ENCODE results near the gene CFAP61. TPM values are rescaled to one million over a fixed set of nuclear protein-coding genes. Genes with fewer than 3 reads are reported as not detected.

Gene CFAP61
- total RNA-seq, 1 experiment from 2014 or later, result not detected

DNA sequence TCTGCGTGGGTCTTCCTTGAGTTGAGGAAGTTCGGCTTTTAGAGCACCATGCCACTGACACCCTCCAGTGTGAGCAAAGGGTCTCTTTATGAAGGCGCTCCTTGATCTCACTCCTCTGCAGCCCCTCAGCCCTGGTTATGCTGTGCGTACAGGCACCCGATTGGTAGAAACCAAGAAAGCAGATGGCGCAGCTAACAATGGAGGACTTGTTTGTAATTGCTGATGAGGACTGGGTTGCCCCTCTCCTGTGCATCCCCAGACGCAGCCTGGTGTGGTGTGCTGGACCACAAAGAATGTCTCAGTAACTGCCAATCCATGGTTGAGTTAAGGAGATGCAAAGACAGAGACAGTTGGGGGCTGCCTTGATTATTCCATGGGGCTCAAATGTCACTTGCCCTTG is 345.8 kb downstream of the CFAP61 start:
- Histone ChIP-seq H3K79me2 (ENCODE audit: low read length) (no peaks in the 10 kb centered on the region), H3K4me1 (ENCODE audit: insufficient read depth, low read length) (no peaks in the 10 kb centered on the region), H3K9me3 (ENCODE audit: low read length) (no peaks in the 10 kb centered on the region), H3K4me3 (ENCODE audit: low read length) (no peak overlapping the region), H3K27ac (ENCODE audit: low read length) (no peak overlapping the region), H2AFZ (ENCODE audit: low read length) (no peak overlapping the region), H3K27me3 (ENCODE audit: low read length) (no peaks in the 10 kb centered on the region), H3K9me2 (replicated peaks; ENCODE audit: low read length) (no peaks in the 10 kb centered on the region), H3K36me3 (ENCODE audit: low read depth, low read length) (no peaks in the 10 kb centered on the region), H3F3A (ENCODE audit: low read length, unreplicated experiment) (no peaks in the 10 kb centered on the region), H3K4me2 (ENCODE audit: low read length) (no peak overlapping the region), H4K20me1 (ENCODE audit: low read length) (no peaks in the 10 kb centered on the region), H3K9ac (ENCODE audit: low read length) (no peak overlapping the region)
- no peak for DNase-seq
- TF ChIP-seq EZH2 (IDR thresholded peaks at IDR 0.05; ENCODE audit: low read length, unreplicated experiment), result no peak
- no peak for TF ChIP-seq EZH2phosphoT487 (IDR thresholded peaks at IDR 0.05; ENCODE audit: borderline replicate concordance, low read length)
- TF ChIP-seq, protein P1, sequence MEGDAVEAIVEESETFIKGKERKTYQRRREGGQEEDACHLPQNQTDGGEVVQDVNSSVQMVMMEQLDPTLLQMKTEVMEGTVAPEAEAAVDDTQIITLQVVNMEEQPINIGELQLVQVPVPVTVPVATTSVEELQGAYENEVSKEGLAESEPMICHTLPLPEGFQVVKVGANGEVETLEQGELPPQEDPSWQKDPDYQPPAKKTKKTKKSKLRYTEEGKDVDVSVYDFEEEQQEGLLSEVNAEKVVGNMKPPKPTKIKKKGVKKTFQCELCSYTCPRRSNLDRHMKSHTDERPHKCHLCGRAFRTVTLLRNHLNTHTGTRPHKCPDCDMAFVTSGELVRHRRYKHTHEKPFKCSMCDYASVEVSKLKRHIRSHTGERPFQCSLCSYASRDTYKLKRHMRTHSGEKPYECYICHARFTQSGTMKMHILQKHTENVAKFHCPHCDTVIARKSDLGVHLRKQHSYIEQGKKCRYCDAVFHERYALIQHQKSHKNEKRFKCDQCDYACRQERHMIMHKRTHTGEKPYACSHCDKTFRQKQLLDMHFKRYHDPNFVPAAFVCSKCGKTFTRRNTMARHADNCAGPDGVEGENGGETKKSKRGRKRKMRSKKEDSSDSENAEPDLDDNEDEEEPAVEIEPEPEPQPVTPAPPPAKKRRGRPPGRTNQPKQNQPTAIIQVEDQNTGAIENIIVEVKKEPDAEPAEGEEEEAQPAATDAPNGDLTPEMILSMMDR (conservative IDR thresholded peaks at IDR 0.05; ENCODE audit: low read depth, low read length), result no peak
- ChIA-PET POLR2A (ENCODE audit: unreplicated experiment) (no interaction called here), CTCF (no interaction called here)
- no peak for ATAC-seq
- BruUV-seq (replicated peaks), result no TSS peak
- intact Hi-C loops (cut with micrococcal nuclease), result no loop called here

DNA sequence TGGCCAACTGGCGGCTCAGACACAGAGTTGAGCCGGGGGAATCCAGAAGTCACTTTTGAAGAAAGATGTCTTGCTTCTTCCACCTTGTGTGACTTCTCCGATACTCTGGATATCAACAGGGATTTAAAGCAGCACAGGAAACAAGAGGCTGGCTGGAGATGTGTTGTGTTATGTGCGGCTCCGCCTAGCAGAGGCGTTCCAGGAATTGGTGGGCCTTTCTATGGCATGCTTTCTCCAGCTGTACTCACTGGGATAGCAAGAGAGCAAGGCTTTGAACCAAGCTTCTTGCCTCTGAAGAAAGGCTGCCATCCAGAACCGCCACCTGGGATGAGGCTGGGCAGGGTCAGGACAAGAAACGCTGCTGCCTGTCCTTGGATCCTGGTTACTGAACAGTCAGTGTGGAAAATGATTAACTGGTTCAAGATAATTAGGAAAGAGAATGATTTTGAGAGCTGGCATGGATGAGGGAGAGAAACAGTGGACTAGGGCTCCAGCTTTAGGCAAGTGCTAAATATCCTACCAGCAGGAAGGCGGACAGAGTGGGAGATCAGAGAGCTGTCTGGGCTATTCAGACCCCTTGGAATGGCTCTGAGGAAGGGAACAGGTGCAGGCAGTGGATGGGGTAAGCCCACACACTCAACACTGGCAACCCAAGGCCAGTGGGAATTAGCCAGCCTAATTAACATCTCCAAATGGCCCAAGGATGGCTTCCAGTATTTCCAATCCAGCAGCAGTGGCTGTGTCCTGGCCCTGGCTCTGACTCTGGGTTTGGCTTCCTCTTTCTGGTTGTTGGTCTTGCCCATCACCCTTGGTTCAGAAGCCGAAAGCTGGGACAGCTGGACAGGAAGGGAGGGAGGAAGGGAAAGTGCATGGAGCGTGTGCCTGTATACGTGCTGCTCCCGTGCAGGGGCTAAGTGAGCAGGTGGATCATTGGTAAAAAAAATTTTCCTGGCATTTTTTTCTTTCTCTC is 347.5 kb downstream of the CFAP61 start:
- Histone ChIP-seq H3F3A (ENCODE audit: low read length, unreplicated experiment) (no peaks in the 10 kb centered on the region), H3K9me3 (ENCODE audit: low read length) (no peaks in the 10 kb centered on the region), H3K36me3 (ENCODE audit: low read depth, low read length) (no peaks in the 10 kb centered on the region), H3K4me2 (ENCODE audit: low read length) (no peak overlapping the region), H3K79me2 (ENCODE audit: low read length) (no peaks in the 10 kb centered on the region), H3K4me1 (ENCODE audit: insufficient read depth, low read length) (no peaks in the 10 kb centered on the region), H3K9me2 (replicated peaks; ENCODE audit: low read length) (no peaks in the 10 kb centered on the region), H4K20me1 (ENCODE audit: low read length) (no peaks in the 10 kb centered on the region), H3K27me3 (ENCODE audit: low read length) (no peaks in the 10 kb centered on the region), H2AFZ (ENCODE audit: low read length) (no peak overlapping the region), H3K27ac (ENCODE audit: low read length) (no peak overlapping the region), H3K4me3 (ENCODE audit: low read length) (no peak overlapping the region), H3K9ac (ENCODE audit: low read length) (no peak overlapping the region)
- DNase-seq (no peak), ATAC-seq (no peak)
- CTCF ChIA-PET, result no interaction called here
- TF ChIP-seq EZH2phosphoT487 (IDR thresholded peaks at IDR 0.05; ENCODE audit: borderline replicate concordance, low read length) (no peak), EZH2 (IDR thresholded peaks at IDR 0.05; ENCODE audit: low read length, unreplicated experiment) (no peak)
- TF ChIP-seq, protein P1 (conservative IDR thresholded peaks at IDR 0.05; ENCODE audit: low read depth, low read length), result no peak
- BruUV-seq (replicated peaks), result no TSS peak
- POLR2A ChIA-PET (ENCODE audit: unreplicated experiment), result no interaction called here
- intact Hi-C loops (cut with micrococcal nuclease), result no loop called here

DNA sequence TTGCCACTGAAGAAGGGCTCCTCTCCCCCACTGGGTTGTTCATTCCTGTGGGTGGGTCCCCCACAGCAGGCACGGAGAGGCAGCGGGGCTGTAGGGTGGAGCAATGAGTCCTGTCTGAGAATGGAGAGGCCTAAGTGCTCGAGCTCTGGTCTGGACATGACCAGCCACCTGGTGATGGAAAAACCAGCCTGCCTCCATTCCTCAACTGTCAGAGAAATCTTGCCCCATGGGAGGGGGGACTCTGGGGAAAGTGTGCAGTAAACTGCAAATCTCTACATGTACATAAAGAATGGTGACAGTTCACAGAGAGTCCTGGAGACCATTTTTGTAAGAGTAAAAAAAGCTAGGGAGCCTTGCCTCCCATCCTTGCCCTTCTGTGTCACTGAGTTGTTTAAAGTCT is 349.7 kb downstream of the CFAP61 start:
- Histone ChIP-seq H3K27me3 (ENCODE audit: low read length) (no peaks in the 10 kb centered on the region), H3K9me2 (replicated peaks; ENCODE audit: low read length) (no peaks in the 10 kb centered on the region), H3K4me3 (ENCODE audit: low read length) (no peak overlapping the region), H3K9ac (ENCODE audit: low read length) (no peak overlapping the region), H3F3A (ENCODE audit: low read length, unreplicated experiment) (no peaks in the 10 kb centered on the region), H3K4me2 (ENCODE audit: low read length) (no peak overlapping the region), H3K36me3 (ENCODE audit: low read depth, low read length) (no peaks in the 10 kb centered on the region), H2AFZ (ENCODE audit: low read length) (no peak overlapping the region), H3K4me1 (ENCODE audit: insufficient read depth, low read length) (no peaks in the 10 kb centered on the region), H3K79me2 (ENCODE audit: low read length) (no peaks in the 10 kb centered on the region), H3K27ac (ENCODE audit: low read length) (no peak overlapping the region), H4K20me1 (ENCODE audit: low read length) (no peaks in the 10 kb centered on the region), H3K9me3 (ENCODE audit: low read length) (no peaks in the 10 kb centered on the region)
- intact Hi-C loops (cut with micrococcal nuclease), result no loop called here
- DNase-seq (no peak), ATAC-seq (no peak)
- no TSS peak for BruUV-seq (replicated peaks)
- TF ChIP-seq, protein P1 (conservative IDR thresholded peaks at IDR 0.05; ENCODE audit: low read depth, low read length), result no peak
- TF ChIP-seq EZH2phosphoT487 (IDR thresholded peaks at IDR 0.05; ENCODE audit: borderline replicate concordance, low read length) (no peak), EZH2 (IDR thresholded peaks at IDR 0.05; ENCODE audit: low read length, unreplicated experiment) (no peak)
- POLR2A ChIA-PET (ENCODE audit: unreplicated experiment), result no interaction called here
- CTCF ChIA-PET, result no interaction called here
